K562 (cell line): Measurements from ENCODE around the gene ZBTB38. TPM values are rescaled to one million over a fixed set of nuclear protein-coding genes. Genes with fewer than 3 reads are reported as not detected.
A peak's percentile ranks its signal among the peaks of the same experiment; 100 is the strongest.

Source experiments
- ATAC-seq: fragments of 200-7000 bp; cut with Tn5 transposase; 3 replicates; pipeline ENCODE4 v1.9.1; 2020; ENCODE audit warnings: moderate library complexity
- BruUV-seq: library from RNA; stranded (reverse); fragments of 400-500 nt; replicated peaks from 2 replicates; lab custom pipeline; 2021; lab: Mats Ljungman, UMichigan
- CTCF ChIA-PET: fragments of 300-600 bp; formaldehyde crosslinking; extraction: SDS; loops from one replicate; lab custom pipeline; 2021; ENCODE audit warnings: low intra/inter-chr PET ratio; lab: Yijun Ruan, JAX
- POLR2A ChIA-PET: fragments of 300-600, 350-650 bp; sonication (Branson Sonifier 250); formaldehyde crosslinking; extraction: SDS; loops from one replicate; lab custom pipeline; 2021; ENCODE audit warnings: antibody characterized with exemption, inconsistent platforms; lab: Yijun Ruan, JAX
- DNase-seq, 4 experiments: peaks; one replicate each; pipeline versions ENCODE4 v3.0.0 to v3.0.0-alpha.2; 2011 to 2018; ENCODE audit warnings: low spot score in 3 of 4, mixed read lengths in 3 of 4; ENCODE audit errors: extremely low read depth in 1 of 4
- FAIRE-seq: peaks from 2 replicates; lab custom pipeline; 2011; peaks lifted over from hg19 to GRCh38; lab: Jason Lieb, UNC
- H2AFZ ChIP-seq: 2 replicates; pipeline ENCODE4 v1.6.0; 2011; ENCODE audit warnings: low read depth, low read length, control low read depth, inconsistent platforms
- H3K27ac ChIP-seq: fragments of 200-600 bp; 3 replicates; pipeline ENCODE4 v1.8.0; 2011; ENCODE audit warnings: low read depth, mild to moderate bottlenecking, control low read depth, inconsistent platforms, low read length, moderate library complexity, mixed read lengths; ENCODE audit errors: extremely low read depth
- H3K27me3 ChIP-seq, 2 experiments: fragments of 300-600 bp in 1 of 2; 2 replicates in 1 of 2; 3 replicates in 1 of 2; pipeline versions ENCODE4 v1.6.0 to v1.8.0; 2011; ENCODE audit warnings: inconsistent platforms in 2 of 2, low read length in 2 of 2, mild to moderate bottlenecking in 1 of 2, mixed read lengths in 1 of 2, moderate library complexity in 1 of 2; ENCODE audit not compliant: control insufficient read depth in 2 of 2, insufficient read depth in 2 of 2
- H3K36me3 ChIP-seq: fragments of 300-600 bp; 3 replicates; pipeline ENCODE4 v1.8.0; 2011; ENCODE audit warnings: mild to moderate bottlenecking, low read length, inconsistent platforms; ENCODE audit not compliant: control insufficient read depth, insufficient read depth
- H3K4me1 ChIP-seq, 2 experiments: fragments of 200-600 bp in 1 of 2; replicated peaks in 1 of 2; 2 replicates in 1 of 2; 3 replicates in 1 of 2; pipeline versions ENCODE4 v1.5.1 to v1.8.0; 2011; ENCODE audit warnings: inconsistent platforms in 2 of 2, low read length in 2 of 2, mild to moderate bottlenecking in 1 of 2, mixed read lengths in 1 of 2, moderate library complexity in 1 of 2; ENCODE audit not compliant: control insufficient read depth in 2 of 2, insufficient read depth in 2 of 2
- H3K4me2 ChIP-seq: 2 replicates; pipeline ENCODE4 v1.6.1; 2011; ENCODE audit warnings: low read length, control low read depth, inconsistent platforms, mixed read lengths; ENCODE audit not compliant: insufficient read depth
- H3K4me3 ChIP-seq: fragments of 200-600 bp; sonication (generic), shearing (Covaris generic); 2 replicates; pipeline ENCODE4 v1.5.1; 2016; ENCODE audit warnings: control low read depth, inconsistent platforms
- H3K79me2 ChIP-seq: fragments of 200-600 bp; 3 replicates; pipeline ENCODE4 v1.8.0; 2011; ENCODE audit warnings: low read length, inconsistent platforms; ENCODE audit not compliant: control insufficient read depth, insufficient read depth
- H3K9ac ChIP-seq, 2 experiments: 2 replicates each; pipeline versions ENCODE4 v1.6.0 to v1.6.1; 2011; ENCODE audit warnings: low read depth in 2 of 2, low read length in 2 of 2, control low read depth in 1 of 2, inconsistent platforms in 1 of 2, mild to moderate bottlenecking in 1 of 2, mixed read lengths in 1 of 2; ENCODE audit not compliant: insufficient read depth in 1 of 2
- H3K9me1 ChIP-seq: one replicate; pipeline ENCODE4 v1.6.0; 2011; ENCODE audit warnings: inconsistent platforms, mild to moderate bottlenecking, low read length, moderate library complexity; ENCODE audit not compliant: control insufficient read depth, insufficient read depth
- H3K9me3 ChIP-seq: replicated peaks from 2 replicates; pipeline ENCODE4 v1.5.1; 2011; ENCODE audit warnings: low read depth, low read length, inconsistent platforms; ENCODE audit not compliant: control insufficient read depth, insufficient read depth
- H4K20me1 ChIP-seq: replicated peaks from 2 replicates; pipeline ENCODE4 v1.6.1; 2011; ENCODE audit warnings: low read length, inconsistent platforms, mixed read lengths; ENCODE audit not compliant: control insufficient read depth, insufficient read depth
- ASH1L ChIP-seq: fragments of 450-650 bp; IDR thresholded peaks from 2 replicates; pipeline ENCODE4 v1.6.1; 2018; ENCODE audit warnings: borderline replicate concordance, mild to moderate bottlenecking, low read depth; ENCODE audit not compliant: partially characterized antibody
- ATF3 ChIP-seq, 2 experiments: fragments of 450-650 bp in 1 of 2; sonication (generic) in 1 of 2; formaldehyde crosslinking in 1 of 2; IDR thresholded peaks in 1 of 2; conservative IDR thresholded peaks in 1 of 2; 2 replicates each; pipeline versions ENCODE4 v1.6.1 to v1.8.1; 2016 to 2023; ENCODE audit warnings: mild to moderate bottlenecking in 2 of 2, moderate library complexity in 2 of 2, inconsistent platforms in 1 of 2, missing genetic modification reagents in 1 of 2
- CEBPB ChIP-seq: fragments of 450-650 bp; IDR thresholded peaks from 2 replicates; pipeline ENCODE4 v1.6.1; 2016; ENCODE audit warnings: missing genetic modification characterization, missing compliant biosample characterization
- CEBPG ChIP-seq, 3 experiments: fragments of 200-800 bp in 1 of 3; sonication (Bioruptor generic) in 1 of 3; sonication (generic) in 1 of 3; formaldehyde crosslinking in 1 of 3; IDR thresholded peaks in 2 of 3; conservative IDR thresholded peaks in 1 of 3; 2 replicates each; pipeline versions ENCODE4 v1.6.1 to v1.8.0; 2016 to 2022; ENCODE audit warnings: missing compliant biosample characterization in 2 of 3, missing genetic modification characterization in 2 of 3, mild to moderate bottlenecking in 1 of 3, missing genetic modification reagents in 1 of 3
- MEF2A ChIP-seq: IDR thresholded peaks from 2 replicates; pipeline ENCODE4 v1.6.1; 2011; ENCODE audit warnings: low read depth, mild to moderate bottlenecking, low read length, moderate library complexity; ENCODE audit not compliant: control insufficient read depth
- NRF1 ChIP-seq, 2 experiments: fragments of 450-650 bp; IDR thresholded peaks in 1 of 2; conservative IDR thresholded peaks in 1 of 2; 2 replicates each; pipeline ENCODE4 v1.6.1; 2014; ENCODE audit warnings: mild to moderate bottlenecking in 2 of 2
- RB1 ChIP-seq: fragments of 450-650 bp; IDR thresholded peaks from 2 replicates; pipeline ENCODE4 v1.6.1; 2017; ENCODE audit warnings: low read depth, mild to moderate bottlenecking
- TRIM24 ChIP-seq, 2 experiments: fragments of 450-650 bp; IDR thresholded peaks; 2 replicates each; pipeline ENCODE4 v1.6.1; 2016
- YY1 ChIP-seq, 3 experiments: IDR thresholded peaks; 2 replicates each; pipeline ENCODE4 v1.6.1; 2011; ENCODE audit warnings: low read length in 2 of 3, mild to moderate bottlenecking in 2 of 3, moderate library complexity in 2 of 3, borderline replicate concordance in 1 of 3, control low read depth in 1 of 3, low read depth in 1 of 3; ENCODE audit not compliant: insufficient read depth in 3 of 3, insufficient replicate concordance in 2 of 3, control insufficient read depth in 1 of 3, insufficient read length in 1 of 3; ENCODE audit errors: extremely low read depth in 1 of 3
- WGBS: fragments of 100-300 bp; shearing (Covaris generic); methylation state at CpG from one replicate; pipeline ENCODE4 v1.1.6; 2016; ENCODE audit warnings: low coverage, mixed read lengths; ENCODE audit not compliant: insufficient coverage; ENCODE audit errors: missing lambda C conversion rate; 5-methylcytosine and 5-hydroxymethylcytosine counted together
- in situ Hi-C: fragments of 300-500 bp; cut with MboI; formaldehyde crosslinking; loops from 4 replicates; pipeline ENCODE4 v1.15.0; 2018; ENCODE audit warnings: inconsistent platforms, mixed read lengths
- intact Hi-C: fragments of 100-400 bp; cut with micrococcal nuclease; formaldehyde crosslinking; loops from 2 replicates; pipeline ENCODE4 v1.14.2; 2022
- polyA plus RNA-seq, 8 experiments: library from polyadenylated mRNA; depleted of rRNA in 4 of 8; stranded (reverse) in 5 of 8; unstranded in 3 of 8; fragments of >200 nt; fragmentation: Nextera tagmentation in 2 of 8; fragmentation: Illumina TruSeq in 1 of 8; extraction: Ambion mirVana in 2 of 8; extraction: Trizol in 1 of 8; gene quantifications; 2 replicates each; pipeline versions ENCODE4 v1.2.1 to v1.2.3, GENCODE V29; 2011 to 2014; ENCODE audit warnings: inconsistent platforms in 1 of 8, missing spikeins in 1 of 8
- total RNA-seq, 7 experiments: library from RNA; depleted of rRNA in 6 of 7; stranded (reverse); fragments of >200 nt in 6 of 7; fragmentation: Illumina TruSeq in 2 of 7; extraction: Trizol in 2 of 7; gene quantifications; 2 replicates each; pipeline versions ENCODE4 v1.2.1 to v1.2.3, GENCODE V29; 2011 to 2021; ENCODE audit warnings: low replicate concordance in 1 of 7

ZBTB38 gene
- total and polyA plus RNA-seq, 9 of the 15 experiments (the other 6 are each of a cell fraction or from before 2014, with no cell fraction given): 12.1 to 39.4 (median 22.9) TPM

GRCh38 chr3:141388823-141389621 lies 20.7 kb downstream of the ZBTB38 start (continued):
- TF ChIP-seq TRIM24 (IDR thresholded peaks at IDR 0.05) (no peak), YY1 (IDR thresholded peaks at IDR 0.05; ENCODE audit: borderline replicate concordance in 1 of 3, control insufficient read depth in 1 of 3, extremely low read depth in 1 of 3, insufficient read depth in 3 of 3, insufficient read length in 1 of 3, insufficient replicate concordance in 2 of 3, low read depth in 1 of 3, low read length in 2 of 3) (no peak), RB1 (no peak), NRF1 (conservative IDR thresholded peaks at IDR 0.05 in 1 of 2, IDR thresholded peaks at IDR 0.05 in 1 of 2) (no peak)

- FAIRE-seq (no peak), ATAC-seq (no peak), DNase-seq (no peak)
- H2AFZ ChIP-seq: no peak overlapping the region
- no peak overlapping the region for H3K4me3 ChIP-seq
- WGBS: 82% methylated on average over 5 of the region's 5 CpGs
- no peaks in the 10 kb centered on the region for H3K79me2 ChIP-seq
- POLR2A ChIA-PET: no interaction called here
- peaks cover 0 to 6% of the 10 kb centered on the region in 2 experiments; a peak in 3 of 5 replicates for H3K4me1 ChIP-seq
- no peaks in the 10 kb centered on the region for H3K9me1 ChIP-seq
- no peak for TF ChIP-seq MEF2A
- no peak for TF ChIP-seq CEBPG (CRISPR knock-in tag; IDR thresholded peaks at IDR 0.05)
- TF ChIP-seq CEBPG (tag; conservative IDR thresholded peaks at IDR 0.05 in 1 of 2, IDR thresholded peaks at IDR 0.05 in 1 of 2): peak in 1 of 2 experiments; percentile 61; a peak in 2 of 4 replicates
- TF ChIP-seq ASH1L: no peak
- peak; percentile 77 for TF ChIP-seq CEBPB (tag)
- peak; percentile 47; the same call in 1 of the 2 replicates for TF ChIP-seq ATF3 (IDR thresholded peaks at IDR 0.05)
- no peak for TF ChIP-seq ATF3 (CRISPR knock-in tag; conservative IDR thresholded peaks at IDR 0.05)
- H3K4me2 ChIP-seq: no peak overlapping the region
- no peak overlapping the region for H3K27ac ChIP-seq
- CTCF ChIA-PET: no interaction called here
- H3K27me3 ChIP-seq: no peaks in the 10 kb centered on the region
- H4K20me1 ChIP-seq: no peaks in the 10 kb centered on the region
- no peak overlapping the region for H3K9ac ChIP-seq
- no peaks in the 10 kb centered on the region for H3K9me3 ChIP-seq
- in situ Hi-C loops: no loop called here
- BruUV-seq: no TSS peak
- intact Hi-C loops: no loop called here
- H3K36me3 ChIP-seq: peaks cover 30% of the 10 kb centered on the region; the same call in 2 of the 3 replicates
These were observed 21.4 kb downstream of the ZBTB38 start for GRCh38 chr3:141389703-141390102.
